Measurements from ENCODE around the gene PICK1. TPM values are rescaled to one million over a fixed set of nuclear protein-coding genes. Genes with fewer than 3 reads are reported as not detected.
A peak's percentile ranks its signal among the peaks of the same experiment; 100 is the strongest.

Gene PICK1
- total and polyA plus RNA-seq, 2 of the 13 experiments (the other 11 are each of a cell fraction or from before 2014, with no cell fraction given) = 19.3 to 25.3 TPM

- TF ChIP-seq HNF1A (IDR thresholded peaks at IDR 0.05; ENCODE audit: low read depth) = no peak
- TF ChIP-seq HNF1A (CRISPR knock-in tag; IDR thresholded peaks at IDR 0.05; ENCODE audit: borderline replicate concordance) = no peak
- no peak for TF ChIP-seq HES4 (CRISPR knock-in tag; IDR thresholded peaks at IDR 0.05; ENCODE audit: borderline replicate concordance)
- TF ChIP-seq SIN3A (IDR thresholded peaks at IDR 0.05; ENCODE audit: borderline replicate concordance, low read depth, low read length) = no peak
Observed at GRCh38 chr22:38112381-38112780, 55.2 kb downstream of the PICK1 start (continued).

GRCh38 chr22:38114484-38115398, 57.5 kb downstream of the PICK1 start:
- ChIA-PET POLR2A (interaction anchor here (1.2 to 1.4 kb wide), 2 partner anchors 14 to 66 kb away, joined by 3 read pairs; no protein-coding TSS in a partner anchor), CTCF (ENCODE audit: low intra/inter-chr PET ratio, low total read pairs) (no interaction called here)
- in situ Hi-C loops (cut with HindIII; ENCODE audit: extremely low pct_ligation_motif_present, low pct_unique_long_range_greater_than_20kb) (loop anchor here (10.0 kb wide), 1 partner anchor 90 kb away; the partner anchor contains the start of gene MAFF), intact Hi-C loops (cut with micrococcal nuclease; ENCODE audit: unreplicated experiment) (loop anchor here (5.0 kb wide), 2 partner anchors 88 to 148 kb away; partner anchors contain the start of gene MAFF)
- Histone ChIP-seq H3K27ac (ENCODE audit: extremely low read length, insufficient read depth, low read length) (no peak overlapping the region), H3K4me2 (ENCODE audit: low read depth, low read length) (no peak overlapping the region), H3K9ac (ENCODE audit: insufficient read depth, low read depth, low read length) (no peak overlapping the region), H3K79me2 (ENCODE audit: insufficient read depth, low read length) (peaks cover 3% of the 10 kb centered on the region), H3K36me3 (replicated peaks in 1 of 2; ENCODE audit: control insufficient read depth in 1 of 2, insufficient read depth in 2 of 2, low read length in 2 of 2) (no peaks in the 10 kb centered on the region), H2AFZ (ENCODE audit: low read length) (no peak overlapping the region), H3K4me3 (replicated peaks in 1 of 3; ENCODE audit: insufficient read depth in 1 of 3, low read depth in 2 of 3, low read length in 3 of 3) (no peak overlapping the region), H3K9me3 (ENCODE audit: low read length) (no peaks in the 10 kb centered on the region), H3K27me3 (ENCODE audit: control insufficient read depth in 1 of 2, insufficient read depth in 2 of 2, low read length in 2 of 2) (no peaks in the 10 kb centered on the region), H3K4me1 (ENCODE audit: insufficient read depth, low read length) (peaks cover 42% of the 10 kb centered on the region), H4K20me1 (ENCODE audit: insufficient read depth, low read length) (no peaks in the 10 kb centered on the region)
- BruUV-seq (replicated peaks) = no TSS peak
- DNase-seq (ENCODE audit: low spot score) (peak; percentile 38), ATAC-seq (peak; percentile 66), FAIRE-seq (peak; percentile 48)
- 65% methylated on average over 24 of the region's 32 CpGs for WGBS (ENCODE audit: low lambda C conversion rate)
- no peak for TF ChIP-seq ELF4 (CRISPR knock-in tag; IDR thresholded peaks at IDR 0.05; ENCODE audit: borderline replicate concordance)
- no peak for TF ChIP-seq CHCHD3 (CRISPR knock-in tag; IDR thresholded peaks at IDR 0.05)
- TF ChIP-seq, protein P1, sequence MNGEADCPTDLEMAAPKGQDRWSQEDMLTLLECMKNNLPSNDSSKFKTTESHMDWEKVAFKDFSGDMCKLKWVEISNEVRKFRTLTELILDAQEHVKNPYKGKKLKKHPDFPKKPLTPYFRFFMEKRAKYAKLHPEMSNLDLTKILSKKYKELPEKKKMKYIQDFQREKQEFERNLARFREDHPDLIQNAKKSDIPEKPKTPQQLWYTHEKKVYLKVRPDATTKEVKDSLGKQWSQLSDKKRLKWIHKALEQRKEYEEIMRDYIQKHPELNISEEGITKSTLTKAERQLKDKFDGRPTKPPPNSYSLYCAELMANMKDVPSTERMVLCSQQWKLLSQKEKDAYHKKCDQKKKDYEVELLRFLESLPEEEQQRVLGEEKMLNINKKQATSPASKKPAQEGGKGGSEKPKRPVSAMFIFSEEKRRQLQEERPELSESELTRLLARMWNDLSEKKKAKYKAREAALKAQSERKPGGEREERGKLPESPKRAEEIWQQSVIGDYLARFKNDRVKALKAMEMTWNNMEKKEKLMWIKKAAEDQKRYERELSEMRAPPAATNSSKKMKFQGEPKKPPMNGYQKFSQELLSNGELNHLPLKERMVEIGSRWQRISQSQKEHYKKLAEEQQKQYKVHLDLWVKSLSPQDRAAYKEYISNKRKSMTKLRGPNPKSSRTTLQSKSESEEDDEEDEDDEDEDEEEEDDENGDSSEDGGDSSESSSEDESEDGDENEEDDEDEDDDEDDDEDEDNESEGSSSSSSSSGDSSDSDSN (CRISPR knock-in tag; IDR thresholded peaks at IDR 0.05) = 0 out of 2 replicates have a peak, but pooled peaks have one; percentile 19
- no peak for TF ChIP-seq PRDM4 (CRISPR knock-in tag; IDR thresholded peaks at IDR 0.05; ENCODE audit: borderline replicate concordance)

Data from HepG2 (cell line).